Sigmoid colon (tissue), 4 donors: ENCODE measurements around the gene TLR1.

Experiments
- CTCF ChIP-seq, 4 experiments: fragments of 450-650 bp in 3 of 4; fragments of 200-600 bp in 1 of 4; IDR thresholded peaks; one replicate each; pipeline ENCODE4 v1.5.1; 2016 to 2019; ENCODE audit warnings: antibody characterized with exemption in 4 of 4, mild to moderate bottlenecking in 3 of 4, moderate library complexity in 2 of 4
- POLR2A ChIP-seq, 2 donors: fragments of 450-650 bp; IDR thresholded peaks; one replicate each; pipeline ENCODE4 v1.6.1; 2016; ENCODE audit warnings: antibody characterized with exemption in 2 of 2, mild to moderate bottlenecking in 2 of 2, moderate library complexity in 2 of 2
- POLR2AphosphoS5 ChIP-seq, 4 donors: sonication (generic); formaldehyde crosslinking; IDR thresholded peaks; one replicate each; pipeline ENCODE4 v1.6.1; 2017; ENCODE audit warnings: antibody characterized with exemption in 4 of 4

GRCh38 chr4:38831653-38832052 lies 27.1 kb upstream of the TLR1 start:
- TF ChIP-seq CTCF (IDR thresholded peaks at IDR 0.05) (no peak), POLR2A (IDR thresholded peaks at IDR 0.05) (no peak), POLR2AphosphoS5 (IDR thresholded peaks at IDR 0.05) (no peak)
